Tibial nerve (tissue), 4 donors: ENCODE measurements around the gene WDR74.

Source experiments
- EP300 ChIP-seq, 2 donors: sonication (generic); formaldehyde crosslinking; IDR thresholded peaks; one replicate each; pipeline ENCODE4 v1.6.1; 2017; ENCODE audit warnings: antibody characterized with exemption in 2 of 2, mild to moderate bottlenecking in 1 of 2
- POLR2A ChIP-seq, 2 donors: fragments of 450-650 bp; IDR thresholded peaks; one replicate each; pipeline ENCODE4 v1.6.1; 2017; ENCODE audit warnings: antibody characterized with exemption in 2 of 2, mild to moderate bottlenecking in 2 of 2, moderate library complexity in 2 of 2
- TF ChIP-seq, protein P1 (sequence below), 5 experiments: fragments of 200-600 bp in 3 of 5; fragments of 450-650 bp in 2 of 5; sonication (generic) in 3 of 5; IDR thresholded peaks; one replicate each; pipeline ENCODE4 v1.5.1; 2016 to 2019; ENCODE audit warnings: antibody characterized with exemption in 5 of 5, mild to moderate bottlenecking in 3 of 5, moderate library complexity in 2 of 5

GRCh38 chr11:62786318-62787004 is 52.9 kb downstream of the WDR74 start:
- TF ChIP-seq, protein P1, sequence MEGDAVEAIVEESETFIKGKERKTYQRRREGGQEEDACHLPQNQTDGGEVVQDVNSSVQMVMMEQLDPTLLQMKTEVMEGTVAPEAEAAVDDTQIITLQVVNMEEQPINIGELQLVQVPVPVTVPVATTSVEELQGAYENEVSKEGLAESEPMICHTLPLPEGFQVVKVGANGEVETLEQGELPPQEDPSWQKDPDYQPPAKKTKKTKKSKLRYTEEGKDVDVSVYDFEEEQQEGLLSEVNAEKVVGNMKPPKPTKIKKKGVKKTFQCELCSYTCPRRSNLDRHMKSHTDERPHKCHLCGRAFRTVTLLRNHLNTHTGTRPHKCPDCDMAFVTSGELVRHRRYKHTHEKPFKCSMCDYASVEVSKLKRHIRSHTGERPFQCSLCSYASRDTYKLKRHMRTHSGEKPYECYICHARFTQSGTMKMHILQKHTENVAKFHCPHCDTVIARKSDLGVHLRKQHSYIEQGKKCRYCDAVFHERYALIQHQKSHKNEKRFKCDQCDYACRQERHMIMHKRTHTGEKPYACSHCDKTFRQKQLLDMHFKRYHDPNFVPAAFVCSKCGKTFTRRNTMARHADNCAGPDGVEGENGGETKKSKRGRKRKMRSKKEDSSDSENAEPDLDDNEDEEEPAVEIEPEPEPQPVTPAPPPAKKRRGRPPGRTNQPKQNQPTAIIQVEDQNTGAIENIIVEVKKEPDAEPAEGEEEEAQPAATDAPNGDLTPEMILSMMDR (IDR thresholded peaks at IDR 0.05) = peak; percentile 93 to 98 (median 96)
- TF ChIP-seq EP300 (IDR thresholded peaks at IDR 0.05) (no peak), POLR2A (IDR thresholded peaks at IDR 0.05) (no peak)
